ENCODE data around the gene SLC25A23.

Gene SLC25A23

GRCh38 chr19:6500837-6501739, 41.5 kb upstream of the SLC25A23 start:
- H3K27ac ChIP-seq (ENCODE audit: poor library complexity, severe bottlenecking) = no peak overlapping the region
- H3K4me1 ChIP-seq (ENCODE audit: insufficient read depth, poor library complexity, severe bottlenecking) = no peaks in the 10 kb centered on the region
- no peak for DNase-seq (ENCODE audit: low spot score)
- no peak for ATAC-seq (ENCODE audit: low read depth)
- H3K4me3 ChIP-seq (ENCODE audit: severe bottlenecking) = no peak overlapping the region
- peaks cover 18% of the 10 kb centered on the region for H3K27me3 ChIP-seq (ENCODE audit: insufficient read depth, poor library complexity, severe bottlenecking)
- no peak for TF ChIP-seq CTCF (IDR thresholded peaks at IDR 0.05; ENCODE audit: poor library complexity, severe bottlenecking)
- no peaks in the 10 kb centered on the region for H3K36me3 ChIP-seq (ENCODE audit: low read depth)
- H3K9me3 ChIP-seq (ENCODE audit: severe bottlenecking) = no peaks in the 10 kb centered on the region

GRCh38 chr19:6499052-6499790, 39.6 kb upstream of the SLC25A23 start:
- ATAC-seq (ENCODE audit: low read depth) (no peak), DNase-seq (ENCODE audit: low spot score) (no peak)
- no peaks in the 10 kb centered on the region for H3K4me1 ChIP-seq (ENCODE audit: insufficient read depth, poor library complexity, severe bottlenecking)
- no peak for TF ChIP-seq CTCF (IDR thresholded peaks at IDR 0.05; ENCODE audit: poor library complexity, severe bottlenecking)
- no peaks in the 10 kb centered on the region for H3K36me3 ChIP-seq (ENCODE audit: low read depth)
- H3K27ac ChIP-seq (ENCODE audit: poor library complexity, severe bottlenecking) = no peak overlapping the region
- H3K4me3 ChIP-seq (ENCODE audit: severe bottlenecking) = no peak overlapping the region
- H3K27me3 ChIP-seq (ENCODE audit: insufficient read depth, poor library complexity, severe bottlenecking) = peaks cover 18% of the 10 kb centered on the region
- no peaks in the 10 kb centered on the region for H3K9me3 ChIP-seq (ENCODE audit: severe bottlenecking)

GRCh38 chr19:6498294-6499036, 38.9 kb upstream of the SLC25A23 start:
- no peak overlapping the region for H3K27ac ChIP-seq (ENCODE audit: poor library complexity, severe bottlenecking)
- H3K36me3 ChIP-seq (ENCODE audit: low read depth) = no peaks in the 10 kb centered on the region
- no peak for TF ChIP-seq CTCF (IDR thresholded peaks at IDR 0.05; ENCODE audit: poor library complexity, severe bottlenecking)
- no peak for DNase-seq (ENCODE audit: low spot score)
- no peaks in the 10 kb centered on the region for H3K9me3 ChIP-seq (ENCODE audit: severe bottlenecking)
- no peaks in the 10 kb centered on the region for H3K4me1 ChIP-seq (ENCODE audit: insufficient read depth, poor library complexity, severe bottlenecking)
- ATAC-seq (ENCODE audit: low read depth) = no peak
- peaks cover 18% of the 10 kb centered on the region for H3K27me3 ChIP-seq (ENCODE audit: insufficient read depth, poor library complexity, severe bottlenecking)
- H3K4me3 ChIP-seq (ENCODE audit: severe bottlenecking) = no peak overlapping the region

GRCh38 chr19:6495947-6496346, 36.4 kb upstream of the SLC25A23 start:
- Histone ChIP-seq H3K36me3 (ENCODE audit: low read depth) (no peaks in the 10 kb centered on the region), H3K4me1 (ENCODE audit: insufficient read depth, poor library complexity, severe bottlenecking) (no peaks in the 10 kb centered on the region), H3K27ac (ENCODE audit: poor library complexity, severe bottlenecking) (no peak overlapping the region), H3K4me3 (ENCODE audit: severe bottlenecking) (no peak overlapping the region), H3K27me3 (ENCODE audit: insufficient read depth, poor library complexity, severe bottlenecking) (peaks cover 2% of the 10 kb centered on the region), H3K9me3 (ENCODE audit: severe bottlenecking) (no peaks in the 10 kb centered on the region)
- DNase-seq (ENCODE audit: low spot score) = no peak
- TF ChIP-seq CTCF (IDR thresholded peaks at IDR 0.05; ENCODE audit: poor library complexity, severe bottlenecking) = no peak
- no peak for ATAC-seq (ENCODE audit: low read depth)
